ENCODE data around the gene TMEM218. TPM values are rescaled to one million over a fixed set of nuclear protein-coding genes. Genes with fewer than 3 reads are reported as not detected.
"Not testable (repeated sequence)": the region's sequence is repeated elsewhere in the genome, so short reads cannot be mapped to it uniquely, and the experiment has no call there.

Gene TMEM218
- total RNA-seq, 4 donors from 2014 or later, result 9.9 to 19.9 (median 14.6) TPM

- DNase-seq (ENCODE audit: low spot score in 2 of 2), result no peak
- Histone ChIP-seq H3K9me3 (no peaks in the 10 kb centered on the region), H3K36me3 (peaks cover 12% of the 10 kb centered on the region), H3K27ac (no peak overlapping the region), H3K4me3 (no peak overlapping the region), H3K27me3 (no peaks in the 10 kb centered on the region), H3K4me1 (peaks cover 3% of the 10 kb centered on the region)
- WGBS, result 55% methylated on average over 5 of the region's 5 CpGs
- no peak for TF ChIP-seq EP300 (IDR thresholded peaks at IDR 0.05)
- TF ChIP-seq POLR2A (IDR thresholded peaks at IDR 0.05), result no peak
- TF ChIP-seq POLR2AphosphoS5 (IDR thresholded peaks at IDR 0.05), result no peak
- TF ChIP-seq CTCF (IDR thresholded peaks at IDR 0.05), result peak; percentile 14 to 27
Observed at GRCh38 chr11:125091247-125091876, 20.1 kb downstream of the TMEM218 start.

- WGBS, result 68% methylated on average over 6 of the region's 6 CpGs
- TF ChIP-seq POLR2A (IDR thresholded peaks at IDR 0.05), result no peak
- no peak for TF ChIP-seq CTCF (IDR thresholded peaks at IDR 0.05)
- no peaks in the 10 kb centered on the region for H3K9me3 ChIP-seq
- H3K4me1 ChIP-seq, result peaks cover 3% of the 10 kb centered on the region
- no peak overlapping the region for H3K27ac ChIP-seq
- no peak overlapping the region for H3K4me3 ChIP-seq
- DNase-seq (ENCODE audit: low spot score in 2 of 2), result no peak
- peaks cover 7% of the 10 kb centered on the region for H3K36me3 ChIP-seq
- no peaks in the 10 kb centered on the region for H3K27me3 ChIP-seq
Observed at GRCh38 chr11:125090816-125091215, 20.6 kb downstream of the TMEM218 start.

- not testable (repeated sequence) for H3K4me1 ChIP-seq; H3K27ac ChIP-seq; H3K27me3 ChIP-seq; H3K4me3 ChIP-seq; H3K36me3 ChIP-seq; H3K9me3 ChIP-seq; DNase-seq (ENCODE audit: low spot score in 2 of 2)
- 87% methylated on average over 10 of the region's 10 CpGs for whole genome bisulfite sequencing
Observed at GRCh38 chr11:125090151-125090550, 21.3 kb downstream of the TMEM218 start.

- H3K27me3 ChIP-seq; DNase-seq (ENCODE audit: low spot score in 2 of 2); H3K4me3 ChIP-seq; H3K9me3 ChIP-seq; H3K4me1 ChIP-seq; H3K36me3 ChIP-seq; H3K27ac ChIP-seq: not testable (repeated sequence)
- 93% methylated on average over 15 of the region's 31 CpGs for WGBS
Observed at GRCh38 chr11:125089481-125089880, 21.9 kb downstream of the TMEM218 start.

GRCh38 chr11:125088576-125089455, 22.6 kb downstream of the TMEM218 start:
- Histone ChIP-seq H3K4me3 (no peak overlapping the region), H3K36me3 (no peaks in the 10 kb centered on the region), H3K27ac (no peak overlapping the region), H3K9me3 (no peaks in the 10 kb centered on the region), H3K4me1 (peaks cover 3% of the 10 kb centered on the region), H3K27me3 (no peaks in the 10 kb centered on the region)
- no peak for TF ChIP-seq CTCF (IDR thresholded peaks at IDR 0.05)
- TF ChIP-seq POLR2AphosphoS5 (IDR thresholded peaks at IDR 0.05), result no peak
- WGBS, result 72% methylated on average over 10 of the region's 20 CpGs
- DNase-seq (ENCODE audit: low spot score in 2 of 2), result no peak

- H3K27ac ChIP-seq, result no peak overlapping the region
- peaks cover 10% of the 10 kb centered on the region for H3K4me1 ChIP-seq
- H3K36me3 ChIP-seq, result no peaks in the 10 kb centered on the region
- no peak overlapping the region for H3K4me3 ChIP-seq
- TF ChIP-seq POLR2A (IDR thresholded peaks at IDR 0.05) (no peak), POLR2AphosphoS5 (IDR thresholded peaks at IDR 0.05) (no peak), CTCF (IDR thresholded peaks at IDR 0.05) (no peak), EP300 (IDR thresholded peaks at IDR 0.05) (no peak)
- no peaks in the 10 kb centered on the region for H3K27me3 ChIP-seq
- DNase-seq (ENCODE audit: low spot score in 2 of 2), result no peak
- WGBS, result 67% methylated on average over 2 of the region's 2 CpGs
- H3K9me3 ChIP-seq, result no peaks in the 10 kb centered on the region
Observed at GRCh38 chr11:125088123-125088522, 23.3 kb downstream of the TMEM218 start.

Measured in suprapubic skin (tissue), 4 donors.